SKM-1 treated with dmso at 0.1 percent for 144 hours (cell line): ENCODE data around the gene RABGAP1.

Experiments
- DNase-seq: peaks from one replicate; lab custom pipeline; 2025; ENCODE audit not compliant: unreplicated experiment; lab: John Stamatoyannopoulos, UW

The RABGAP1 gene

GRCh38 chr9:123108976-123109375 lies 168.2 kb downstream of the RABGAP1 start:
- no peak for DNase-seq

- no peak for DNase-seq
Observed at GRCh38 chr9:123109540-123110279, 168.9 kb downstream of the RABGAP1 start.

DNA sequence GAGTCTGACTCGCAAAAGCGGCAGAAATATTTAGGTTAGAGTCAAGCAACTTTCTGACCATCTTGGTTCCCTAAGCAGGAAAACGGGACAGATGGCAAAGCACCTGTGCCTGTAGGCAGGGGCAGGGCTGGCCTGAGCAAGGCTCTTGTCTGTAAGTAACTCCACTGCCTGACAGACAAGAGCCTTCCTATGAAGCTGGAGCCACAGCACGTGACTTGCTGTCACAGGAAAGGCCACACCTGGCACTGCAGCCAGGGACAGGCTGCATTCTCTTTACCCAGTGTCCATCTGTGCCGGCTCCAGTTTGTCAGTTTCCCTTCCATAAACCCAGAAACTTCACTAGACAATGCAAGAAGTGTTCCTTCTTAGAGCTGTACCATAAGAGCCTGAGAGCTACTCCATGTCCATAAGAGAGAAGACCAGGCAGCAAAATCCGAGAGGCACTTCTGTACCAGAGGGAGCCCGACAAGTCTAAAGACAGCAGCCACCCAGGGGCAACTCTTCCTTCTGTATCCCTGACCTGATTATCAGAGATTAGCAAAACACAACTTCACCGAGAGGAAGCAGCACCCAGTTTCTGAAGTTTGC lies 170.7 kb downstream of the RABGAP1 start:
- DNase-seq, result no peak

DNA sequence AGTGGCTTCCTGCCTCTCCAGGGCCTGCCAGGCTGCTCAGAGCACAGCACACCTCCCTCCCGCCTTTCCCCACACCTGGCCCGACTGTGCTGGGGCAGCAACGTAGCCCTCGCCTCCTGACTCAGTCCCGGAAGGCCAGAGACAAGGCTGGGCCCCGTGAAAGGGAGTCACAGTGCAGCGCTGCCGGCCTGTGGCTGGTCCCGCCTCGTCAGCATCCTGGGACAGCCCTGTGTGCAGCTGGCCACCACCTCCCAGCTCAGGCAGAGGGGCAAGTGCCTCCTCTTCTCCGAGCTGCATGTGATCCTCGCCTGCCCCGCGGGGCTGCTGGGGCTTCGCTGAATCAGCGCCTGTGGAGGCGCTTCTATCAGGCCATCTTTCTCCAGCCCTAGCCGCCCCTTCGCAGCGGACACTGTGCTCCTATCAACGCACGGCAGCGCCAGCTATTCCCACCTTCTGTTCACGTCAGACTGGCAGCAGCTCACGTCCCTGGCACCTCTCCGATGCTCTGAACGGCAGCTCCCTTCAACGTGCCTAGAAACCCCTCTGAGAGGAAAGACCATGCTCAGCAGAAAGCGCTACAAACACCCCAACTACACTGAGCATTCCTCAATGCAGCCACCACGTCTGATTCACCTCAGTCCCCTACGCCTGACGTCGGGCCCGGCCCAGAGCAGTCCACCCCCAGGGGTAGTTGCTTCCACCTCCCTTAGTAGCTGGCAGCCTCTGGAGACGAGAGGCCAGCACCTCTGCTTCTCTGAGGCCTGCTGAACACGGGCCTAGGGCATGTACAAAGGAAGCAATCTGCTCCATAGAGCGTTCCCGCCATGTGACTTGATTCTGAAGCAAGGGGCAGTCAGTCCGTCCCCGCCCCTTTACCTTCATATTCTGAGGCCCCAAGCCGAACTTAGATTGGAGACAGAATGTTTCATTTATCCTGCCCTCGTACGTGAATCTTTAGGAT lies 171.5 kb downstream of the RABGAP1 start:
- no peak for DNase-seq

DNA sequence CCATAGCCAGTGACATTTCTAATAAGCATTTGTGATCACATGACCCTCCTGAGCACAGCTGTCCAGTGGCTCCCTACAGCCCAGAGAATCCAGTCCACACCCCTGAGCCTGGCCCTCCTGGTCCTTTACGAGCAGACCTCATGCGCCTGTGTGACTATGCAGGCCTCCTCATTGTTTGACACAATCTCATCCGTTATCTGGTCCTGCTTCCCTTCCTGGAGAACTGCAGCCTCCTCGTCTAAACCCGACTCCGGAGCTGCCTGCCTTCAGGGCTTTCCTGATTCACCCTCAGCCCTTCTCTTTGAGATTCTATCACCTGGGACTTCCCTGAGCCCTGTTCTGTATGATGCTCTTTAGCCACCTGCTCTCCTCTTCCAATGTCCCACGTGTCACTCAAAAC lies 172.4 kb downstream of the RABGAP1 start:
- DNase-seq, result no peak

DNA sequence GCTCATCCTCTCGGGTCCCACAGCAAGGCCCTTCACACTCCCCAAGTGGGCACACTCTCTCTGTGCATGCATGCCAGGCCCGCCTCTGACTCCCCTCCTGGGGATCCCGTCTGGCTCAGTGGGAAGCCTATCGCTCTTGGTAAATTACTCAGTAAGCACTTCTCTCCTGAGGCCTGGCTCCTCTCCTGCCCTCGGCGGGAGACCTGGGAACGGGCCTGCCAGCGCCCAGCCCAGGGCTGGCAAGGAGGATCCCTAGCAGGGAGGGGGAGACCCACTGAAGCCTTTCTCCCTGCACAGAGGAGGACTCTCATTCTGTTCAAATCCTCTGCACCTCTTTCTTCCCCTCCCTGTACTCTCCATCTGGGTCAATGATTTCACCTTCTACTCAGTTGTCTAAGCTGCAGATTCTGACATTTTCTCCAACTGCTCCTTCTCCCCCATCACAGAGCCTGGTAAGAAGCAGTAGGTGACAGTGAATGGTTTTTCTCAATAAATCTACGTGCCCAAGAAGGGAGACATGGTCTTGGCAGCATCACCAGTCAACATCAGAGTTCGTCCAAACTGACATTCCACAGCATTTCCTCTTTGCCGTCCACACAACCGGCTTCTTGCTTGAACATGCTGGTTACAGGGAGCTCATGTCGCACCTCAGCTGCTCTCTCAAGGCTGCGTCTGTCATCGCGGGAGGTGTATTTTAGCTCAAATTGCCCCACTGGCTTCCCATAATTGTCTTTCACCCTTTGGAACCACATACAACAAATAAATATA lies 174.5 kb downstream of the RABGAP1 start:
- DNase-seq, result no peak

DNA sequence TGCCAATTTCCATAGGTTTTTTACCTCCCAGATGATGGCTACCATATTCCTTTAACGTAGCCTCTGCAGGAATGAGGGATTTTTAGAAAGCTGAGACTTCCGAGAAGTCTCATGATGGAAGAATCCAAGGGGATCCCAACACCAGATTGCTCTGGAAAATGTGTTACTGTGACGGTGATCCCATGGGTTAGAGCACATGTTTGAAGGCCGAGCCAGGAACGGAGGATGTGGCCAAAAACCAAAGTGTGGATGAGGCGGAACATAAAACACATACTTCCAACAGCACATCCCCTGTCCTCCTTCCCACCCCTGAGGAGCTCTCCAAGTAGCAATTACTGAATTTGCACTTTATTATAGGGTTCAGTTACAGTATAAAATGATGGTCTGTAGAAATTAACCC lies 175.2 kb downstream of the RABGAP1 start:
- DNase-seq, result no peak

GRCh38 chr9:123119566-123119965 lies 178.7 kb downstream of the RABGAP1 start:
- no peak for DNase-seq

DNA sequence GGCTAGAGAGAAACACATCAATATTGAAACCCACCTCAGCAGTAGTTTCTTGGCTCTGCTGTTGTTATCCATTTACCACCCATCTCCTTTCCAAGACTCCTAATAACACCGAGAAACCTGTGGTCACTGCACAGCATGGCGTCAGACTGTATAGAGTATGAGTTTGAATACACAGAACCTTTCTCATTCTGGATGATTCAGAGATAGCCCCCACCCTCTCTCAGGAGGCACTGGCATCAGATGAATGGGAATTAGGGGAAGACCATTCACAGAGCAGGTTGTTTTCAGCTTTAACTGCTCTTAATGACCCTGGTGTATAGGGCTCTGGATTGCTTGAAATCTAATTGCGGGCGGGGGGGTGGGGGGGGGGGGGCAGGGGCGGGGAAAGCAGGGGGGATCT lies 179.3 kb downstream of the RABGAP1 start:
- DNase-seq, result no peak

- no peak for DNase-seq
Observed at GRCh38 chr9:123120953-123121352, 180.1 kb downstream of the RABGAP1 start.

DNA sequence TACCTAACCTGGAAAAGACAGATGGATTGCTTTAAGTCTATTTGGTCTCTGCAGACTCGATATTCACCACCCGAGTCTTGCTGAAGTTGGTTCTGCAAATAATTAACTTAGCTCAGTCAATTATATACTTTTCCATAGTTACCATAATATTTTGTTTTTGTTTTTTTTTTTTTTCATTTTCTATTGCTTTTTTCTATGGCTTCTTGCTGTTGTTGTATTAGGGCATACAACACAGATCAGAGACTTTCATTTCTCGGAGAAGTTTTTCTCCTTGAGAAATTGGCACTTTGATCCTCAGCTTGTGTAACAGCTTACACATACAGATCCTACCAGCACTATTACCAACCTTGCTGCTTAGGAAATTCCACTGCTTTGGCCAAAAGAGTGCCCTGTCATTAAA lies 180.6 kb downstream of the RABGAP1 start:
- DNase-seq, result no peak

- DNase-seq, result no peak
Observed at GRCh38 chr9:123127512-123128075, 186.8 kb downstream of the RABGAP1 start.

GRCh38 chr9:123128591-123128990 lies 187.8 kb downstream of the RABGAP1 start:
- no peak for DNase-seq

GRCh38 chr9:123129423-123129822 lies 188.6 kb downstream of the RABGAP1 start:
- peak; percentile 26 for DNase-seq

DNA sequence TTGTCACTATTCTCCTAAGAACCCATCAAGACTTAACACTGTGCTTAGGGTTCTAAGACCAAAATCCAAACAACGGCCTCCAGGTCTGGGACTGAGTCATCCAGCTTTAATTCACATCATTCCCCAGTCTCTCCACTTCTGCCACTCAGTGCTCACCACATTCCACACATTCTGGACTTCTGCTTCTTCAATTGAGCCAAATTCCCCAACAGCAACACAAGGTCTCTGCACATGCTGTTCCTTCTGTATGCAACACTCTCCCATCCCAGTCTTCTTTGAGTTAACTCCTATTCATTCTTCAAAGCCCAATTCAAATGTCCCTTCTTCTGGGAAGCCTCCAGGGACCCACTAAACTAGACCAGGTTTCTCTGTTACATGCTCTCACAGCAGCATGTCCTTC lies 190.4 kb downstream of the RABGAP1 start:
- DNase-seq, result no peak

DNA sequence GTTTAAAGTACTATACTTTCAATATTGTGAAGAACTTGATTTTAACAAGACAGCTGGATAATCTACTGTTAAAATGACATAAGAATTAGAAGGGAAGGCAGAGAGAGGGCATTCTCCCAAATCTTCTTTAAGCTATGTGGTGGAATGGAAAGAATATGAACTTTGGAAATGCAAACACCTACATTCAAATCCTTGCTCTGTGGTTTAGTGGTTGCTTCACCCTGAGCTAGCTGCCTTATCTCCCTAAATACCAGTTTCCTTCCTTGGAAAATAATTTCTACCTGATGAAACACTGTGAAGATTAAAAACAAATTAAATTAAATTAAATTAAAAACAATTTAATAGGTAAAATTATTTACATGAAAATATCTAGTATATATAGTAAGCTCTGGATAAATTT lies 191.2 kb downstream of the RABGAP1 start:
- DNase-seq, result no peak

- DNase-seq, result no peak
Observed at GRCh38 chr9:123132696-123133095, 191.9 kb downstream of the RABGAP1 start.

DNA sequence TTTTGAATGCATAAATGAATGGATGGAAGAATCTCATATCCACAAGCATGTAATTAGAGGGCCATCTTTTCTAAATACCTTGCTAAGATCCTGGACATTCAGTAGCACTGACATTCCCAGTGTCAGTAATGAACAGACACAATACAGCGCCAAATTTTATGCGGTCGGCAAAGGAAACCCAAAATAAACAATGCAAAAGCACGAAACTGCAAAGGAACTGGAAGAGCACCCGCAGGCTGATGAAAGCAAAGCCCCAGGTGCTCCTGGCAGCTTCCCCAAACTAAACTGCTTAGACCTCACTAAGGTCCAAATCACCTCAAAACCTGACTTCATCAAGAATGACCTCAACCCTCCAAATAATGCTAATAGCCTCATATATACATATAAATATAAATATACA lies 194.6 kb downstream of the RABGAP1 start:
- DNase-seq, result no peak

GRCh38 chr9:123138163-123138562 lies 197.3 kb downstream of the RABGAP1 start:
- DNase-seq, result no peak

GRCh38 chr9:123149067-123149466 lies 208.2 kb downstream of the RABGAP1 start:
- no peak for DNase-seq
